NCI-H1417 (cell line): ENCODE results near the gene PTPN11.
"Not testable (repeated sequence)": the region's sequence is repeated elsewhere in the genome, so short reads cannot be mapped to it uniquely, and the experiment has no call there.

Experiments
- DNase-seq, 3 experiments: peaks; one replicate each; lab custom pipeline; 2025; lab: John Stamatoyannopoulos, UW

PTPN11 gene

GRCh38 chr12:112409064-112409905, 9.5 kb upstream of the PTPN11 start, which contains the start of gene RPL6:
Gene RPL6 (minus strand): TSS chr12:112409605. CDS start chr12:112408656, 949 bp downstream.
- DNase-seq, result peak; percentile 91 to 98 (median 92)

- DNase-seq, result no peak
Observed at GRCh38 chr12:112409906-112410244, 8.9 kb upstream of the PTPN11 start.

- DNase-seq, result no peak
Observed at GRCh38 chr12:112413855-112414625, 4.7 kb upstream of the PTPN11 start.

DNA sequence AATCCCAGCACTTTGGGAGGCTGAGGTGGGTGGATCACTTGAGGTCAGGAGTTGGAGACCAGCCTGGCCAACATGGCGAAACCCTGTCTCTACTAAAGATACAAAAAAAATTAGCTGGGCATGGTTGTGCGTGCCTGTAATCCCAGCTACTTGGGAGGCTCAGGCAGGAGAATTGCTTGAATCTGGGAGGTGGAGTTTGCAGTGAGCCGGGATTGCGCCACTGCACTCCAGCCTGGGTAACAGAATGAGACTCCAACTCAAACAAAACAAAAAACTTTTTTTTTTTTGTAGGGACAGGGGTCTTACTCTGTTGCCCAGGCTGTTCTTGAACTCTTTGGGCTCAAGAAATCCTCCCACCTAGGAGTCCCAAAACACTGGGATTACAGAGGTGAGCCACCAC, 3.3 kb upstream of the PTPN11 start:
- DNase-seq, result not testable (repeated sequence)

- DNase-seq, result no peak
Observed at GRCh38 chr12:112418273-112418607, 507 bp upstream of the PTPN11 start.

DNA sequence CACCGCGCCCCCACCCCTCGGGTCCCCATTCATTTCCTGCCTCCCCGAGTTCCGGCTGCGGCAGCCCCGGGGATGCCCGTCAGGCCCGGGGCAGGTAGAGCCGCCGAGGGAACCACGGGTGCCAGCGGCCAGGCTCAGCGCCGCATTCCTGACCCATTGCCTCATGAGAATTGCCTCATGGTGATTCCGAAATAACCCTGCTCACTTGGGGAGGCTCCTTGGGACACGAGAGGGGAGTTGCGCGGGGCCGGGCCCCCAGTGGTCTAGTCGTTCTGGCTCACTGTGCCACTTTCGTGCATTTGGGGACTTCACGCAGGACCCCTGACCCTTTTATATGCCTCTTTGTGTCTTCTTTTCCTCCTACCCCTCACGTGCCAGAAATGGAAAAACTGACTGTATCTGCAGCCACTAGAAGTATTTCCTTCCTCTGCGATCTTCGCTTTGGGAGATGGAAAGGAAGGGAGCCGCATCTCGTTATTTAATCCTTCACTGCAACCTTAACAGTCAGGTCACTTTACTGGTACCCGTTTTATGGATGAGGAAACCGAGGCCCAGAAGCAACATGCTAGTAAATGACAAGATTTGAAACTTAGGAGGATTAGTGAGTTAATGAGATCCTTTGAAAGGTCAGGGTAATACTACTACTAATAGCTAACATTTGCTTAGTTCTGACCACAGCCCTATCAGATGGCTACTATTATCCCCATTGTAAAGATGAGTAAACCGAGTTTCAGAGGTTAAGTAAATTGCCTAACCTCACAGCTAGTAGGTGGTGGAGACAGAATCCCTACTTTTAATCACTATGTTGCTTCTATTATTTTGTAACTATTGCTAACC, 768 bp downstream of the PTPN11 start:
- peak in 1 of 3 experiments; percentile 52 for DNase-seq

GRCh38 chr12:112420740-112421139, 2.0 kb downstream of the PTPN11 start:
- no peak for DNase-seq

GRCh38 chr12:112421363-112421762, 2.6 kb downstream of the PTPN11 start:
- DNase-seq, result no peak

GRCh38 chr12:112422531-112422930, 3.8 kb downstream of the PTPN11 start:
- no peak for DNase-seq

GRCh38 chr12:112424126-112424525, 5.4 kb downstream of the PTPN11 start:
- DNase-seq, result no peak

GRCh38 chr12:112425582-112426382, 7.0 kb downstream of the PTPN11 start:
- DNase-seq, result no peak

DNA sequence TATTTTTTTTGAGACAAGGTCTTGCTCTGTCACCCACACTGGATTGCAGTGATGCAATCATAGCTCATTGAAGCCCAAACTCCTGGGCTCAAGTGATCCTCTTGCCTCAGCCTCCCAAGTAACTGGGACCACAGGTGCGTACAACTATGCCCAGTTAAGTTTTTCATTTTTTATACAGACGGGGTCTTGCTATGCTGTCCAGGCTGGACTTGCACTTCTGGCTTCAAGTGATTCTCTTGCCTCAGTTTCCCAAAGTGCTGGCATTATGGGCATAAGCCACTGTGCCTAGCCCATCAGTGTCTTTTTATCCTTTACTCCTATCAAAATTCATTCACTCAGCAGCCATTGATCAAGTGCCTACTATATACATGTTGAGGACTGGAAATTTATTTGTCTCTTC, 9.0 kb downstream of the PTPN11 start:
- DNase-seq, result no peak

GRCh38 chr12:112430929-112431328, 12.2 kb downstream of the PTPN11 start:
- DNase-seq, result no peak

DNA sequence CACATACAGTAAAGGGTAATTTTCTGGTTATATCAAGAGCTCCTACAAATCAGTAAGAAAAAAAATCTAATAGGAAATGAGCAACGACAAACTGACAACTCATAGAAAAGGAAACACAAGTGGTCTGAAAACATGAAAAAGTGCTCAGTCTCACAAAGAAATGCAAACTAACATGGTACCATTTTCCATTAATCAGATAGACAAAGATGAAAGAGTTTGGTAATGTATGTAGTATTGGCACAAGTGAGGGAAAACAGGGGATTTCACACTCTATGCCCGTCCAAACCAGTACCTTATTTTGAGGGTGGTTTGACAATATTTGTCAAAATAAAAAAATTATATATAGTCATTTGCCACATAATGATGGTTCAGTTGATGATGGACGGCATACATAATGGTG, 13.2 kb downstream of the PTPN11 start:
- no peak for DNase-seq

DNA sequence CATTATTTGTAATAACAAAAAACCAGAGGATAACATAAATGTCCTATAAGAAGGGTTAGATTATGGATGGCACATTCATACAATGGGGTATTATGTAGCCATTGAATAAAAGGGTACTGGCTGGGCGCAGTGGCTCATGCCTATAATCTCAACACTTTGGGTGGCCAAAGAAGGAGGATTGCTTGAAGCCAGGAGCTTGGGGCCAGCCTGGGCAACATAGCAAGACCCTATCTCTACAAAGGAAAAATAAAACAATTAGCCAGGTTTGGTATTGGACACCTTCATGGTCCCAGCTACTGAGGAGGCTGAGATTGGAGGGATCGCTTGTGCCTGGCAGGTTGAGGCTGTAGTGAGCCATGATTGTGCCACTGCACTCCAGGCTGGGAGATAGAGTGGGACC, 14.8 kb downstream of the PTPN11 start:
- no peak for DNase-seq

GRCh38 chr12:112438645-112439044, 19.9 kb downstream of the PTPN11 start:
- DNase-seq, result not testable (repeated sequence)

- peak in 1 of 3 experiments; percentile 23 for DNase-seq
Observed at GRCh38 chr12:112439769-112440168, 21.0 kb downstream of the PTPN11 start.

DNA sequence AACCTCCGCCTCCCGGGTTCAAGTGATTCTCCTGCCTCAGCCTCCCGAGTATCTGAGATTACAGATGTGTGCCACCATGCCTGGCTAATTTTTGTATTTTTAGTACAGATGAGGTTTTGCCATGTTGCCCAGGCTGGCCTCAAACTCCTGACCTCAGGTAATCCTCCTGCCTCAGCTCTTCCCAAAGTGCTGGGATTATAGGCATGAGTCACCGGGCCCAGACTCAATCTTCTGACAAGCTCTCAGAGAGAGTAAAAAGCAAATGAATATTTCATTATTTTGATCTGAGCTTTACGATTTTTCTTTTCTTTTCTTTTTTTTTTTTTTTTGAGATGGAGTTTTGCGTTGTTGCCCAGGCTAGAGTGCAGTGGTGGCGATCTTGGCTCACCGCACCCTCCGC, 21.9 kb downstream of the PTPN11 start:
- DNase-seq, result not testable (repeated sequence)

GRCh38 chr12:112443916-112444315, 25.2 kb downstream of the PTPN11 start:
- no peak for DNase-seq

DNA sequence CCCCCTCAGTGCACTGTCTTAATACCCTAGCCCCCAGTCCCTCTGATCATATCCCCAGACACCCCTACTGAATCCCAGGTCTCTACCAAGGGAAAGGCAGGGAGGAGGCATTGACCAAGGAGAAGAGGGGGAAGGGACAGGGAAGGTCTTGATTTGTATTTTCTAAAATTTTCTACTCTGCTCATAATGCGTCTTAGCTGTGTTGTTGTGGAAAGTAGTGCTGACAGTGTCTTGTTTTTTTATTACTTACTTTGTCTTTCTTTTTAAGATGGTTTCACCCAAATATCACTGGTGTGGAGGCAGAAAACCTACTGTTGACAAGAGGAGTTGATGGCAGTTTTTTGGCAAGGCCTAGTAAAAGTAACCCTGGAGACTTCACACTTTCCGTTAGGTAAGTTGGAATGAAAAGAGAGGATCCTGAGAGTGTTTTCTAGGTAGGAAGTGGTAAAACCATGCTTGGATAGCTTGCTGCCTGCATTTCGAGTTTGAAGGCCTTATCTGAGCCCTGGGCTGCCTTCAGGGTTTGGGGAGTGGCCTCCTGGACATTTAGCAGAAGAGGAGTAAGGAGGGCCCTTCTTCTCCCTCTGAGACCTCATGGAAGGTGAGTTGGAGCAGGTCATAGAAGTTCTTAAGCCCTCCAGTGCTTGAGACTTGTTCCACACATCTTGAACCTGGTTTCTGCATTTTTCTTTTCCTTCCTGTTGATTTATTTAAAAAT, 27.4 kb downstream of the PTPN11 start:
- no peak for DNase-seq

DNA sequence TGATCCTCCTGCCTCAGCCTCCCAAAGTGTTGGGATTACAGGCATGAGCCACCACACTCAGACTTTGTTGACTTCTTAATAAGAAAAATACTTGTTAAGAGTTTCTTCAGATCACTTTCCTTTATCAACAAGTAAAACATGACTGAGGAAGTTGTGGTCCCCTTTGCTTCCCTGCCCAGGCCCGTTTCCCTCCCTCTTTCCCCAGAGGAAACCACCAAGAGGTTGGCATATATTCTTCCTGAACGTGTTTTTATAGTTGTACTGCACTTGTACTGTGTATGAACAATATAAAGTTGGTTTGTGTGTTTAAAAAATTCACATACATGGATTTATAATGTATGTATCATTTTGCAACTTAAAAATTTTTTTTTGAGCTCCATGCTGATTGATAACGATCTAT, 28.4 kb downstream of the PTPN11 start:
- DNase-seq, result no peak
